SK-N-MC (cell line): ENCODE measurements around the gene SUGT1.
"Not testable (repeated sequence)": the region's sequence is repeated elsewhere in the genome, so short reads cannot be mapped to it uniquely, and the experiment has no call there.

Experiments
- EZH2 ChIP-seq: fragments of 200-600 bp; sonication (generic); IDR thresholded peaks from one replicate; pipeline ENCODE4 v1.6.1; 2017; ENCODE audit warnings: antibody characterized with exemption
- FOXP2 ChIP-seq: optimal IDR thresholded peaks from 2 replicates; pipeline ENCODE3; 2011; ENCODE audit warnings: mild to moderate bottlenecking, moderate library complexity; ENCODE audit not compliant: insufficient read depth; ENCODE audit errors: extremely low read length, control extremely low read depth
- POLR2AphosphoS5 ChIP-seq: IDR thresholded peaks from 2 replicates; pipeline ENCODE4 v1.6.1; 2012; ENCODE audit warnings: mild to moderate bottlenecking, low read depth, low read length, borderline replicate concordance

GRCh38 chr13:52631083-52631690 is 21.4 kb upstream of the SUGT1 start:
- not testable (repeated sequence) for TF ChIP-seq POLR2AphosphoS5, EZH2, FOXP2
